OCI-LY7 (cell line): ENCODE results near the gene WRNIP1. TPM values are rescaled to one million over a fixed set of nuclear protein-coding genes. Genes with fewer than 3 reads are reported as not detected.

Experiments
- BruUV-seq: library from RNA; stranded (reverse); fragments of 400-500 nt; replicated peaks from 2 replicates; lab custom pipeline; 2021; lab: Mats Ljungman, UMichigan
- CTCF ChIA-PET: fragments of 300-600 bp; sonication (Branson Sonifier 250); formaldehyde crosslinking; loops from one replicate; lab custom pipeline; 2022; ENCODE audit warnings: antibody characterized with exemption; ENCODE audit not compliant: unreplicated experiment; lab: Charles Lee
- POLR2A ChIA-PET: fragments of 300-600 bp; sonication (Branson Sonifier 250); formaldehyde crosslinking; loops from one replicate; lab custom pipeline; 2022; ENCODE audit warnings: antibody characterized with exemption; lab: Charles Lee
- DNase-seq: peaks from one replicate; pipeline ENCODE4 v3.0.0-alpha.2; 2015; ENCODE audit warnings: low spot score
- H2AFZ ChIP-seq: fragments of 200-600 bp; sonication (generic), shearing (Covaris generic); 2 replicates; pipeline ENCODE4 v1.6.1; 2014; ENCODE audit warnings: mild to moderate bottlenecking, antibody characterized with exemption, low read length, moderate library complexity
- H3K27ac ChIP-seq: fragments of 200-600 bp; sonication (generic); 2 replicates; pipeline ENCODE4 v1.5.1; 2014; ENCODE audit warnings: mixed run types, low read depth, mild to moderate bottlenecking, moderate library complexity, low read length, inconsistent platforms; ENCODE audit not compliant: poor library complexity, severe bottlenecking
- H3K36me3 ChIP-seq: fragments of 200-600 bp; sonication (generic); 2 replicates; pipeline ENCODE4 v1.6.1; 2014; ENCODE audit warnings: mild to moderate bottlenecking, antibody characterized with exemption, low read length, moderate library complexity, mixed read lengths; ENCODE audit not compliant: insufficient read depth
- H3K4me1 ChIP-seq: fragments of 200-600 bp; sonication (generic); 2 replicates; pipeline ENCODE4 v1.5.1; 2014; ENCODE audit warnings: mild to moderate bottlenecking, low read length; ENCODE audit not compliant: insufficient read depth, poor library complexity, severe bottlenecking
- H3K4me2 ChIP-seq: fragments of 200-600 bp; sonication (generic); 2 replicates; pipeline ENCODE4 v1.6.1; 2014; ENCODE audit warnings: mild to moderate bottlenecking, low read length
- H3K4me3 ChIP-seq: fragments of 200-600 bp; sonication (generic); 2 replicates; pipeline ENCODE4 v1.5.1; 2014; ENCODE audit warnings: mild to moderate bottlenecking, low read depth, low read length; ENCODE audit not compliant: poor library complexity, severe bottlenecking
- H3K79me2 ChIP-seq: fragments of 200-600 bp; sonication (generic); 2 replicates; pipeline ENCODE4 v1.6.1; 2016; ENCODE audit warnings: low read depth, mild to moderate bottlenecking, low read length, moderate library complexity, mixed read lengths; ENCODE audit not compliant: insufficient read depth
- H3K9me2 ChIP-seq: fragments of 200-600 bp; sonication (generic); 2 replicates; pipeline ENCODE4 v1.6.1; 2016; ENCODE audit warnings: mild to moderate bottlenecking, low read length, mixed read lengths; ENCODE audit not compliant: insufficient read depth
- H3K9me3 ChIP-seq: fragments of 200-600 bp; sonication (generic); 2 replicates; pipeline ENCODE4 v1.6.1; 2014; ENCODE audit warnings: mild to moderate bottlenecking, mixed run types, low read length, mixed read lengths
- H4K20me1 ChIP-seq: fragments of 200-600 bp; sonication (generic); 2 replicates; pipeline ENCODE4 v1.6.1; 2014; ENCODE audit warnings: mild to moderate bottlenecking, antibody characterized with exemption, low read length, moderate library complexity, mixed read lengths; ENCODE audit not compliant: insufficient read depth
- EZH2phosphoT487 ChIP-seq: fragments of 200-600 bp; sonication (generic); IDR thresholded peaks from 2 replicates; pipeline ENCODE4 v1.6.1; 2018; ENCODE audit warnings: low read depth, borderline replicate concordance, mild to moderate bottlenecking, mixed run types, antibody characterized with exemption, low read length, moderate library complexity, mixed read lengths
- intact Hi-C: fragments of 100-400 bp; cut with micrococcal nuclease; formaldehyde crosslinking; loops from one replicate; pipeline ENCODE4 v1.10.0; 2022; ENCODE audit not compliant: unreplicated experiment
- total RNA-seq, 2 experiments: library from RNA; depleted of rRNA in 1 of 2; stranded (reverse); fragments of >200 nt in 1 of 2; shearing (Covaris generic) in 1 of 2; gene quantifications; 2 replicates each; pipeline ENCODE4 v1.2.3, GENCODE V29; 2014 to 2022
- TF ChIP-seq, protein P1 (sequence below): fragments of 200-600 bp; sonication (generic); conservative IDR thresholded peaks from 2 replicates; pipeline ENCODE4 v1.5.1; 2014; ENCODE audit warnings: mild to moderate bottlenecking, antibody characterized with exemption, low read length, moderate library complexity, mixed read lengths

Gene WRNIP1
- total RNA-seq, 2 experiments from 2014 or later, result 43.8 to 54.2 TPM

DNA sequence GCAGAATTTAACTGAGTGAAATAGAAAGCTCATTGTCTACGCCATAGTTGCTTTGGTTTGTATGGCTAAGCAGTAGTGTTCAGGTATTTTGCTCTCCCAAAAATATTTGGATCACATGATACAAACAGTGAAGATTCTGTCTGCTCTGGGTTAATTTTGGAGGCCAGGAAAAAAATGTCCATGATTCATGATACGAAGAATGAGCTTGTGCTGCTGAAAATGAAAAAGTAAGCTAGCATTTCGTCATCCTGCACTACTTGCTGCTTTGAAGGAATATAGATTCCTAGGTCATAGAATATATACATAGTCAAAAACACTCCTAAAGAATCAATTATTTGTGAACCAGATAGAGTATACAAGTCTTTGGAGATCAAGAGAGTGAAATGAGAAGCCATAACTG lies 8.3 kb downstream of the WRNIP1 start:
- Histone ChIP-seq H2AFZ (no peak overlapping the region), H3K4me2 (no peak overlapping the region), H4K20me1 (peaks cover 32% of the 10 kb centered on the region), H3K36me3 (peaks cover 95% of the 10 kb centered on the region), H3K4me3 (no peak overlapping the region), H3K9me3 (no peaks in the 10 kb centered on the region), H3K9me2 (no peaks in the 10 kb centered on the region), H3K4me1 (peaks cover 7% of the 10 kb centered on the region), H3K27ac (no peak overlapping the region), H3K79me2 (peaks cover 98% of the 10 kb centered on the region)
- no peak for TF ChIP-seq EZH2phosphoT487
- TF ChIP-seq, protein P1, sequence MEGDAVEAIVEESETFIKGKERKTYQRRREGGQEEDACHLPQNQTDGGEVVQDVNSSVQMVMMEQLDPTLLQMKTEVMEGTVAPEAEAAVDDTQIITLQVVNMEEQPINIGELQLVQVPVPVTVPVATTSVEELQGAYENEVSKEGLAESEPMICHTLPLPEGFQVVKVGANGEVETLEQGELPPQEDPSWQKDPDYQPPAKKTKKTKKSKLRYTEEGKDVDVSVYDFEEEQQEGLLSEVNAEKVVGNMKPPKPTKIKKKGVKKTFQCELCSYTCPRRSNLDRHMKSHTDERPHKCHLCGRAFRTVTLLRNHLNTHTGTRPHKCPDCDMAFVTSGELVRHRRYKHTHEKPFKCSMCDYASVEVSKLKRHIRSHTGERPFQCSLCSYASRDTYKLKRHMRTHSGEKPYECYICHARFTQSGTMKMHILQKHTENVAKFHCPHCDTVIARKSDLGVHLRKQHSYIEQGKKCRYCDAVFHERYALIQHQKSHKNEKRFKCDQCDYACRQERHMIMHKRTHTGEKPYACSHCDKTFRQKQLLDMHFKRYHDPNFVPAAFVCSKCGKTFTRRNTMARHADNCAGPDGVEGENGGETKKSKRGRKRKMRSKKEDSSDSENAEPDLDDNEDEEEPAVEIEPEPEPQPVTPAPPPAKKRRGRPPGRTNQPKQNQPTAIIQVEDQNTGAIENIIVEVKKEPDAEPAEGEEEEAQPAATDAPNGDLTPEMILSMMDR, result no peak
- intact Hi-C loops, result no loop called here
- CTCF ChIA-PET, result no interaction called here
- no TSS peak for BruUV-seq
- no peak for DNase-seq
- POLR2A ChIA-PET, result interaction anchor here (0.9 kb wide), 1 partner anchor 18 kb away, joined by 8 read pairs; no protein-coding TSS in a partner anchor

- no peak overlapping the region for H3K4me2 ChIP-seq
- BruUV-seq, result no TSS peak
- no peak overlapping the region for H3K27ac ChIP-seq
- CTCF ChIA-PET, result interaction anchor here (0.6 kb wide), 1 partner anchor 156 kb away, joined by 3 read pairs; no protein-coding TSS in a partner anchor
- H3K4me1 ChIP-seq, result no peaks in the 10 kb centered on the region
- TF ChIP-seq, protein P1, result no peak
- TF ChIP-seq EZH2phosphoT487, result no peak
- peaks cover 98% of the 10 kb centered on the region for H3K36me3 ChIP-seq
- H3K79me2 ChIP-seq, result peaks cover 86% of the 10 kb centered on the region
- intact Hi-C loops, result no loop called here
- H3K9me2 ChIP-seq, result no peaks in the 10 kb centered on the region
- H3K9me3 ChIP-seq, result no peaks in the 10 kb centered on the region
- H3K4me3 ChIP-seq, result no peak overlapping the region
- POLR2A ChIA-PET, result no interaction called here
- peaks cover 26% of the 10 kb centered on the region for H4K20me1 ChIP-seq
- no peak for DNase-seq
- H2AFZ ChIP-seq, result no peak overlapping the region
Observed at GRCh38 chr6:2775003-2775402, 9.8 kb downstream of the WRNIP1 start.

DNA sequence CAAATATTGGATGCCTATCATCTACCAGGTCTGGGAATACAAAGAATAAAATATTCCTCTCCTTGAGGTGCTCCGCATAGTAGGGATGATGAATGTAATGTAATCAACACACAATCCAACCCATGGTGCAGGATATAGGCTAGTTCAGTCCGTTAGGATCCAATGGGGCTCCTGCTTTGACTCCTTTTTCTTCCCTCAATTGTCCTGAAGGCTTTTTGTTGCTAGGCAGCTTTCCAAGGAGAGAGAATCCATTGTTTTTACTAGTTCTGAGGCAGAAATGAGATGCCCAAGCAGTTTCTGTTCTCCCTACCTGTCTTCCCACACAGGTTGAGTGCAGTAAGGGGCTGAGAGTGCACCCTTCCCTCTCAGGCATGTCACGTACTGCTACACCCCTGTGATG lies 12.1 kb downstream of the WRNIP1 start:
- Histone ChIP-seq H3K4me3 (no peak overlapping the region), H3K4me2 (no peak overlapping the region), H3K9me3 (no peaks in the 10 kb centered on the region), H3K27ac (no peak overlapping the region), H4K20me1 (peaks cover 16% of the 10 kb centered on the region), H2AFZ (no peak overlapping the region), H3K9me2 (no peaks in the 10 kb centered on the region), H3K79me2 (peaks cover 63% of the 10 kb centered on the region), H3K36me3 (peaks cover 98% of the 10 kb centered on the region), H3K4me1 (no peaks in the 10 kb centered on the region)
- DNase-seq, result no peak
- no peak for TF ChIP-seq EZH2phosphoT487
- TF ChIP-seq, protein P1, result no peak
- CTCF ChIA-PET, result no interaction called here
- POLR2A ChIA-PET, result interaction anchor here (1.5 kb wide), 1 partner anchor 9 kb away, joined by 5 read pairs; no protein-coding TSS in a partner anchor
- intact Hi-C loops, result no loop called here
- BruUV-seq, result no TSS peak
